HG02981 (cell line): ENCODE results near the gene ROS1.
"Not testable (repeated sequence)": the region's sequence is repeated elsewhere in the genome, so short reads cannot be mapped to it uniquely, and the experiment has no call there.

Experiments used
- ATAC-seq: cut with Tn5 transposase; IDR thresholded peaks from one replicate; pipeline ENCODE4 v1.9.1; 2021; ENCODE audit warnings: mild to moderate bottlenecking, moderate library complexity; ENCODE audit not compliant: unreplicated experiment

ROS1 gene

GRCh38 chr6:117425431-117426153 is at the start of gene ROS1:
Gene ROS1, minus strand, starts transcription at chr6:117425942. Its CDS starts 286 bp downstream, at chr6:117425656.
- no peak for ATAC-seq

GRCh38 chr6:117473401-117473800 is 47.7 kb upstream of the ROS1 start:
- no peak for ATAC-seq

GRCh38 chr6:117472667-117473066 is 46.9 kb upstream of the ROS1 start:
- ATAC-seq, result no peak

- no peak for ATAC-seq
These were observed 44.0 kb upstream of the ROS1 start for GRCh38 chr6:117469791-117470190.

GRCh38 chr6:117469356-117469755 is 43.6 kb upstream of the ROS1 start:
- ATAC-seq, result no peak

- ATAC-seq, result not testable (repeated sequence)
These were observed 42.8 kb upstream of the ROS1 start for GRCh38 chr6:117468527-117468926.

GRCh38 chr6:117467876-117468275 is 42.1 kb upstream of the ROS1 start:
- no peak for ATAC-seq

- no peak for ATAC-seq
These were observed 39.9 kb upstream of the ROS1 start for GRCh38 chr6:117465691-117466090.

- no peak for ATAC-seq
These were observed 39.0 kb upstream of the ROS1 start for GRCh38 chr6:117464700-117465099.

- no peak for ATAC-seq
These were observed 38.3 kb upstream of the ROS1 start for GRCh38 chr6:117463762-117464665.

GRCh38 chr6:117459204-117459944 is 33.6 kb upstream of the ROS1 start:
- no peak for ATAC-seq

- no peak for ATAC-seq
These were observed 31.3 kb upstream of the ROS1 start for GRCh38 chr6:117456998-117457397.

- ATAC-seq, result no peak
These were observed 30.5 kb upstream of the ROS1 start for GRCh38 chr6:117456250-117456649.

- ATAC-seq, result no peak
These were observed 25.9 kb upstream of the ROS1 start for GRCh38 chr6:117451671-117452070.

- no peak for ATAC-seq
These were observed 24.1 kb upstream of the ROS1 start for GRCh38 chr6:117449549-117450439.

- no peak for ATAC-seq
These were observed 23.2 kb upstream of the ROS1 start for GRCh38 chr6:117448732-117449485.

GRCh38 chr6:117448011-117448410 is 22.3 kb upstream of the ROS1 start:
- ATAC-seq, result no peak

GRCh38 chr6:117446861-117447260 is 21.1 kb upstream of the ROS1 start:
- no peak for ATAC-seq

GRCh38 chr6:117444600-117444999 is 18.9 kb upstream of the ROS1 start:
- ATAC-seq, result no peak

GRCh38 chr6:117442313-117442712 is 16.6 kb upstream of the ROS1 start:
- not testable (repeated sequence) for ATAC-seq
